GM23338 (cell line): Measurements from ENCODE around the gene EBNA1BP2. TPM values are rescaled to one million over a fixed set of nuclear protein-coding genes. Genes with fewer than 3 reads are reported as not detected.

Experiments used
- ATAC-seq: fragments of 200-7000 bp; cut with Tn5 transposase; 3 replicates; pipeline ENCODE4 v1.9.1; 2020
- DNase-seq: peaks from one replicate; pipeline ENCODE4 v3.0.0-alpha.2; 2015; ENCODE audit warnings: low spot score
- H2AFZ ChIP-seq: fragments of 200-600 bp; sonication (generic); 2 replicates; pipeline ENCODE4 v1.8.0; 2016; ENCODE audit warnings: antibody characterized with exemption, mild to moderate bottlenecking, moderate library complexity
- H3F3A ChIP-seq: fragments of 200-600 bp; sonication (generic); replicated peaks from 2 replicates; pipeline ENCODE4 v1.8.0; 2017; ENCODE audit warnings: antibody characterized with exemption, mixed run types, low read depth
- H3K27ac ChIP-seq: fragments of 200-600 bp; sonication (generic); 2 replicates; pipeline ENCODE4 v1.6.1; 2016; ENCODE audit warnings: low read depth
- H3K27me3 ChIP-seq: fragments of 200-600 bp; sonication (generic); 2 replicates; pipeline ENCODE4 v1.8.0; 2016; ENCODE audit warnings: mild to moderate bottlenecking, mixed run types, moderate library complexity; ENCODE audit not compliant: insufficient read depth
- H3K36me3 ChIP-seq: fragments of 200-600 bp; sonication (generic); 2 replicates; pipeline ENCODE4 v1.8.0; 2016; ENCODE audit warnings: mild to moderate bottlenecking; ENCODE audit not compliant: insufficient read depth
- H3K4me1 ChIP-seq: fragments of 200-600 bp; sonication (generic); 2 replicates; pipeline ENCODE4 v1.8.0; 2016; ENCODE audit warnings: mild to moderate bottlenecking, moderate library complexity; ENCODE audit not compliant: insufficient read depth
- H3K4me2 ChIP-seq: fragments of 200-600 bp; sonication (generic); 2 replicates; pipeline ENCODE4 v1.7.1; 2017; ENCODE audit warnings: mixed run types
- H3K4me3 ChIP-seq: fragments of 200-600 bp; sonication (generic); 2 replicates; pipeline ENCODE4 v1.6.1; 2016; ENCODE audit warnings: mixed run types
- H3K79me2 ChIP-seq: fragments of 200-600 bp; sonication (generic); replicated peaks from 2 replicates; pipeline ENCODE4 v1.8.0; 2017; ENCODE audit warnings: mild to moderate bottlenecking; ENCODE audit not compliant: insufficient read depth
- H3K9me2 ChIP-seq: fragments of 200-600 bp; sonication (generic); 2 replicates; pipeline ENCODE4 v1.8.0; 2017; ENCODE audit not compliant: insufficient read depth
- H4K20me1 ChIP-seq: fragments of 200-600 bp; sonication (generic); replicated peaks from 2 replicates; pipeline ENCODE4 v1.8.0; 2017; ENCODE audit warnings: mild to moderate bottlenecking; ENCODE audit not compliant: insufficient read depth
- H3K27ac Mint-ChIP-seq: 2 replicates; pipeline ENCODE4 v1.8.0; 2020; ENCODE audit warnings: inconsistent platforms, mild to moderate bottlenecking, moderate library complexity, mixed read lengths
- H3K27me3 Mint-ChIP-seq: 3 replicates; pipeline ENCODE4 v1.8.0; 2022; ENCODE audit warnings: low read depth, mild to moderate bottlenecking, moderate library complexity, mixed read lengths, inconsistent platforms; ENCODE audit not compliant: insufficient read depth, poor library complexity
- H3K36me3 Mint-ChIP-seq: 3 replicates; pipeline ENCODE4 v1.8.0; 2021; ENCODE audit warnings: low read depth, mild to moderate bottlenecking, inconsistent platforms, moderate library complexity, mixed read lengths
- H3K4me1 Mint-ChIP-seq: 3 replicates; pipeline ENCODE4 v1.8.0; 2020; ENCODE audit warnings: mild to moderate bottlenecking, inconsistent platforms, mixed read lengths
- H3K4me3 Mint-ChIP-seq: 3 replicates; pipeline ENCODE4 v1.8.0; 2021; ENCODE audit warnings: moderate library complexity, mild to moderate bottlenecking, inconsistent platforms, mixed read lengths
- H3K9me3 Mint-ChIP-seq: 3 replicates; pipeline ENCODE4 v1.8.0; 2020; ENCODE audit warnings: moderate library complexity, mild to moderate bottlenecking, inconsistent platforms, mixed read lengths
- CREB1 ChIP-seq: fragments of 250-450 bp; sonication (Bioruptor Pico); IDR thresholded peaks from 2 replicates; pipeline ENCODE4 v1.5.0; 2020; ENCODE audit warnings: low read depth, mild to moderate bottlenecking, moderate library complexity
- EZH2 ChIP-seq: fragments of 200-600 bp; sonication (generic); IDR thresholded peaks from one replicate; pipeline ENCODE4 v1.8.0; 2017; ENCODE audit warnings: antibody characterized with exemption, mild to moderate bottlenecking, low read depth; ENCODE audit not compliant: unreplicated experiment
- EZH2phosphoT487 ChIP-seq: fragments of 200-600 bp; sonication (generic); IDR thresholded peaks from one replicate; pipeline ENCODE4 v1.8.1; 2018; ENCODE audit warnings: antibody characterized with exemption; ENCODE audit not compliant: unreplicated experiment
- JUNB ChIP-seq: IDR thresholded peaks from one replicate; pipeline ENCODE4 v1.6.1; 2016; ENCODE audit warnings: antibody characterized with exemption; ENCODE audit not compliant: unreplicated experiment
- NANOG ChIP-seq: IDR thresholded peaks from 2 replicates; pipeline ENCODE4 v1.6.1; 2016; ENCODE audit warnings: antibody characterized with exemption, borderline replicate concordance
- POLR2AphosphoS5 ChIP-seq: IDR thresholded peaks from 2 replicates; pipeline ENCODE4 v1.6.1; 2016; ENCODE audit warnings: antibody characterized with exemption, low read depth
- STAT1 ChIP-seq: IDR thresholded peaks from one replicate; pipeline ENCODE4 v1.6.1; 2016; ENCODE audit warnings: antibody characterized with exemption; ENCODE audit not compliant: unreplicated experiment
- ZNF114 ChIP-seq: fragments of 250-450 bp; sonication (Bioruptor Pico); IDR thresholded peaks from 2 replicates; pipeline ENCODE4 v1.5.0; 2020; ENCODE audit warnings: mild to moderate bottlenecking, moderate library complexity
- ZNF331 ChIP-seq: fragments of 250-450 bp; sonication (Bioruptor Pico); IDR thresholded peaks from 2 replicates; pipeline ENCODE4 v1.5.0; 2020; ENCODE audit warnings: low read depth, mild to moderate bottlenecking, moderate library complexity
- polyA plus RNA-seq: library from polyadenylated mRNA; unstranded; fragments of >200 nt; fragmentation: Nextera tagmentation; extraction: Ambion mirVana; gene quantifications from 2 replicates; pipeline ENCODE4 v1.2.1, GENCODE V29; 2016
- total RNA-seq: library from RNA; depleted of rRNA; stranded (reverse); fragments of >200 nt; shearing (Covaris generic); gene quantifications from 2 replicates; pipeline ENCODE4 v1.2.3, GENCODE V29; 2014
- TF ChIP-seq, protein P1 (sequence below): IDR thresholded peaks from one replicate; pipeline ENCODE4 v1.6.1; 2018; ENCODE audit warnings: antibody characterized with exemption; ENCODE audit not compliant: unreplicated experiment
- TF ChIP-seq, protein P2 (sequence below), 2 experiments: fragments of 200-600 bp in 1 of 2; sonication (generic) in 1 of 2; conservative IDR thresholded peaks; 2 replicates each; pipeline versions ENCODE4 v1.5.1 to v1.6.1; 2016 to 2017; ENCODE audit warnings: antibody characterized with exemption in 2 of 2, low read depth in 2 of 2, mild to moderate bottlenecking in 2 of 2, moderate library complexity in 1 of 2
- TF ChIP-seq, protein P3 (sequence below): fragments of 250-450 bp; sonication (Bioruptor Pico); IDR thresholded peaks from 2 replicates; pipeline ENCODE4 v1.5.0; 2020; ENCODE audit warnings: mild to moderate bottlenecking, moderate library complexity

EBNA1BP2 gene
- total and polyA plus RNA-seq, 2 experiments from 2014 or later = 130 to 249 TPM

DNA sequence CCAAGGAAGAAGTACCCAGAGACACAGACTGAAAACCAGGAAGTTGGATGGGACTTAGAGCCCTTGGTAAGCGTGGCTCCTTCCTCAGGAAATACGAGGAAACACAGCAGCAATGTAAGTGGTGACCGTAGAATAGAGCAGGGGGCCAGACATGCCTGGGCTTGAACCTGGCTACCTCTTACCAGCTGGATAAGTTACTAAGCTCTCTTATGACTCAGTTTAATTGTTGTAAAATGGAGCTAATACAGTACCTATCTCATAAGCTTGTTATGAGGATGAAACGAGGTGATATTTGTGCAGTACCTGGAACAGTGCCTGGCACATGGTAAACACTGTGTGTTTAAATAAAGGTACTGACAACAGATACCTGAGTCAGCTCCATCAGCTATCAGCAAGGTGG, 19.2 kb downstream of the EBNA1BP2 start (continued):
- TF ChIP-seq JUNB = no peak
- no peak for TF ChIP-seq ZNF114 (CRISPR knock-in tag)
- TF ChIP-seq CREB1 (CRISPR knock-in tag) = no peak
- TF ChIP-seq STAT1 = no peak
- TF ChIP-seq, protein P1, sequence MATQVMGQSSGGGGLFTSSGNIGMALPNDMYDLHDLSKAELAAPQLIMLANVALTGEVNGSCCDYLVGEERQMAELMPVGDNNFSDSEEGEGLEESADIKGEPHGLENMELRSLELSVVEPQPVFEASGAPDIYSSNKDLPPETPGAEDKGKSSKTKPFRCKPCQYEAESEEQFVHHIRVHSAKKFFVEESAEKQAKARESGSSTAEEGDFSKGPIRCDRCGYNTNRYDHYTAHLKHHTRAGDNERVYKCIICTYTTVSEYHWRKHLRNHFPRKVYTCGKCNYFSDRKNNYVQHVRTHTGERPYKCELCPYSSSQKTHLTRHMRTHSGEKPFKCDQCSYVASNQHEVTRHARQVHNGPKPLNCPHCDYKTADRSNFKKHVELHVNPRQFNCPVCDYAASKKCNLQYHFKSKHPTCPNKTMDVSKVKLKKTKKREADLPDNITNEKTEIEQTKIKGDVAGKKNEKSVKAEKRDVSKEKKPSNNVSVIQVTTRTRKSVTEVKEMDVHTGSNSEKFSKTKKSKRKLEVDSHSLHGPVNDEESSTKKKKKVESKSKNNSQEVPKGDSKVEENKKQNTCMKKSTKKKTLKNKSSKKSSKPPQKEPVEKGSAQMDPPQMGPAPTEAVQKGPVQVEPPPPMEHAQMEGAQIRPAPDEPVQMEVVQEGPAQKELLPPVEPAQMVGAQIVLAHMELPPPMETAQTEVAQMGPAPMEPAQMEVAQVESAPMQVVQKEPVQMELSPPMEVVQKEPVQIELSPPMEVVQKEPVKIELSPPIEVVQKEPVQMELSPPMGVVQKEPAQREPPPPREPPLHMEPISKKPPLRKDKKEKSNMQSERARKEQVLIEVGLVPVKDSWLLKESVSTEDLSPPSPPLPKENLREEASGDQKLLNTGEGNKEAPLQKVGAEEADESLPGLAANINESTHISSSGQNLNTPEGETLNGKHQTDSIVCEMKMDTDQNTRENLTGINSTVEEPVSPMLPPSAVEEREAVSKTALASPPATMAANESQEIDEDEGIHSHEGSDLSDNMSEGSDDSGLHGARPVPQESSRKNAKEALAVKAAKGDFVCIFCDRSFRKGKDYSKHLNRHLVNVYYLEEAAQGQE = no peak
- TF ChIP-seq POLR2AphosphoS5 = no peak
- TF ChIP-seq, protein P2, sequence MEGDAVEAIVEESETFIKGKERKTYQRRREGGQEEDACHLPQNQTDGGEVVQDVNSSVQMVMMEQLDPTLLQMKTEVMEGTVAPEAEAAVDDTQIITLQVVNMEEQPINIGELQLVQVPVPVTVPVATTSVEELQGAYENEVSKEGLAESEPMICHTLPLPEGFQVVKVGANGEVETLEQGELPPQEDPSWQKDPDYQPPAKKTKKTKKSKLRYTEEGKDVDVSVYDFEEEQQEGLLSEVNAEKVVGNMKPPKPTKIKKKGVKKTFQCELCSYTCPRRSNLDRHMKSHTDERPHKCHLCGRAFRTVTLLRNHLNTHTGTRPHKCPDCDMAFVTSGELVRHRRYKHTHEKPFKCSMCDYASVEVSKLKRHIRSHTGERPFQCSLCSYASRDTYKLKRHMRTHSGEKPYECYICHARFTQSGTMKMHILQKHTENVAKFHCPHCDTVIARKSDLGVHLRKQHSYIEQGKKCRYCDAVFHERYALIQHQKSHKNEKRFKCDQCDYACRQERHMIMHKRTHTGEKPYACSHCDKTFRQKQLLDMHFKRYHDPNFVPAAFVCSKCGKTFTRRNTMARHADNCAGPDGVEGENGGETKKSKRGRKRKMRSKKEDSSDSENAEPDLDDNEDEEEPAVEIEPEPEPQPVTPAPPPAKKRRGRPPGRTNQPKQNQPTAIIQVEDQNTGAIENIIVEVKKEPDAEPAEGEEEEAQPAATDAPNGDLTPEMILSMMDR (conservative IDR thresholded peaks at IDR 0.05; ENCODE audit: low read depth in 2 of 2) = no peak
- no peak for TF ChIP-seq EZH2phosphoT487
- no peak for TF ChIP-seq ZNF331 (CRISPR knock-in tag)
- no peak for TF ChIP-seq NANOG
- TF ChIP-seq EZH2 = no peak

GRCh38 chr1:43149889-43150288, 22.2 kb downstream of the EBNA1BP2 start:
- ATAC-seq (no peak), DNase-seq (no peak)
- no peak overlapping the region for H3K27ac Mint-ChIP-seq

More at GRCh38 chr1:43149889-43150288, 22.2 kb downstream of the EBNA1BP2 start:
- Histone ChIP-seq H3K27me3 (no peaks in the 10 kb centered on the region), H3K36me3 (no peaks in the 10 kb centered on the region), H3K27ac (no peak overlapping the region), H3K4me3 (no peak overlapping the region), H2AFZ (no peak overlapping the region), H3K79me2 (no peaks in the 10 kb centered on the region), H3K9me2 (peaks cover 10% of the 10 kb centered on the region; the same call in 1 of the 2 replicates), H4K20me1 (no peaks in the 10 kb centered on the region), H3F3A (no peaks in the 10 kb centered on the region), H3K4me2 (no peak overlapping the region), H3K4me1 (peaks cover 11% of the 10 kb centered on the region)
- peaks cover 17% of the 10 kb centered on the region for H3K4me1 Mint-ChIP-seq
- H3K27me3 Mint-ChIP-seq = peaks cover 5% of the 10 kb centered on the region
- H3K4me3 Mint-ChIP-seq = no peak overlapping the region
- H3K36me3 Mint-ChIP-seq = no peaks in the 10 kb centered on the region
- TF ChIP-seq, protein P3, sequence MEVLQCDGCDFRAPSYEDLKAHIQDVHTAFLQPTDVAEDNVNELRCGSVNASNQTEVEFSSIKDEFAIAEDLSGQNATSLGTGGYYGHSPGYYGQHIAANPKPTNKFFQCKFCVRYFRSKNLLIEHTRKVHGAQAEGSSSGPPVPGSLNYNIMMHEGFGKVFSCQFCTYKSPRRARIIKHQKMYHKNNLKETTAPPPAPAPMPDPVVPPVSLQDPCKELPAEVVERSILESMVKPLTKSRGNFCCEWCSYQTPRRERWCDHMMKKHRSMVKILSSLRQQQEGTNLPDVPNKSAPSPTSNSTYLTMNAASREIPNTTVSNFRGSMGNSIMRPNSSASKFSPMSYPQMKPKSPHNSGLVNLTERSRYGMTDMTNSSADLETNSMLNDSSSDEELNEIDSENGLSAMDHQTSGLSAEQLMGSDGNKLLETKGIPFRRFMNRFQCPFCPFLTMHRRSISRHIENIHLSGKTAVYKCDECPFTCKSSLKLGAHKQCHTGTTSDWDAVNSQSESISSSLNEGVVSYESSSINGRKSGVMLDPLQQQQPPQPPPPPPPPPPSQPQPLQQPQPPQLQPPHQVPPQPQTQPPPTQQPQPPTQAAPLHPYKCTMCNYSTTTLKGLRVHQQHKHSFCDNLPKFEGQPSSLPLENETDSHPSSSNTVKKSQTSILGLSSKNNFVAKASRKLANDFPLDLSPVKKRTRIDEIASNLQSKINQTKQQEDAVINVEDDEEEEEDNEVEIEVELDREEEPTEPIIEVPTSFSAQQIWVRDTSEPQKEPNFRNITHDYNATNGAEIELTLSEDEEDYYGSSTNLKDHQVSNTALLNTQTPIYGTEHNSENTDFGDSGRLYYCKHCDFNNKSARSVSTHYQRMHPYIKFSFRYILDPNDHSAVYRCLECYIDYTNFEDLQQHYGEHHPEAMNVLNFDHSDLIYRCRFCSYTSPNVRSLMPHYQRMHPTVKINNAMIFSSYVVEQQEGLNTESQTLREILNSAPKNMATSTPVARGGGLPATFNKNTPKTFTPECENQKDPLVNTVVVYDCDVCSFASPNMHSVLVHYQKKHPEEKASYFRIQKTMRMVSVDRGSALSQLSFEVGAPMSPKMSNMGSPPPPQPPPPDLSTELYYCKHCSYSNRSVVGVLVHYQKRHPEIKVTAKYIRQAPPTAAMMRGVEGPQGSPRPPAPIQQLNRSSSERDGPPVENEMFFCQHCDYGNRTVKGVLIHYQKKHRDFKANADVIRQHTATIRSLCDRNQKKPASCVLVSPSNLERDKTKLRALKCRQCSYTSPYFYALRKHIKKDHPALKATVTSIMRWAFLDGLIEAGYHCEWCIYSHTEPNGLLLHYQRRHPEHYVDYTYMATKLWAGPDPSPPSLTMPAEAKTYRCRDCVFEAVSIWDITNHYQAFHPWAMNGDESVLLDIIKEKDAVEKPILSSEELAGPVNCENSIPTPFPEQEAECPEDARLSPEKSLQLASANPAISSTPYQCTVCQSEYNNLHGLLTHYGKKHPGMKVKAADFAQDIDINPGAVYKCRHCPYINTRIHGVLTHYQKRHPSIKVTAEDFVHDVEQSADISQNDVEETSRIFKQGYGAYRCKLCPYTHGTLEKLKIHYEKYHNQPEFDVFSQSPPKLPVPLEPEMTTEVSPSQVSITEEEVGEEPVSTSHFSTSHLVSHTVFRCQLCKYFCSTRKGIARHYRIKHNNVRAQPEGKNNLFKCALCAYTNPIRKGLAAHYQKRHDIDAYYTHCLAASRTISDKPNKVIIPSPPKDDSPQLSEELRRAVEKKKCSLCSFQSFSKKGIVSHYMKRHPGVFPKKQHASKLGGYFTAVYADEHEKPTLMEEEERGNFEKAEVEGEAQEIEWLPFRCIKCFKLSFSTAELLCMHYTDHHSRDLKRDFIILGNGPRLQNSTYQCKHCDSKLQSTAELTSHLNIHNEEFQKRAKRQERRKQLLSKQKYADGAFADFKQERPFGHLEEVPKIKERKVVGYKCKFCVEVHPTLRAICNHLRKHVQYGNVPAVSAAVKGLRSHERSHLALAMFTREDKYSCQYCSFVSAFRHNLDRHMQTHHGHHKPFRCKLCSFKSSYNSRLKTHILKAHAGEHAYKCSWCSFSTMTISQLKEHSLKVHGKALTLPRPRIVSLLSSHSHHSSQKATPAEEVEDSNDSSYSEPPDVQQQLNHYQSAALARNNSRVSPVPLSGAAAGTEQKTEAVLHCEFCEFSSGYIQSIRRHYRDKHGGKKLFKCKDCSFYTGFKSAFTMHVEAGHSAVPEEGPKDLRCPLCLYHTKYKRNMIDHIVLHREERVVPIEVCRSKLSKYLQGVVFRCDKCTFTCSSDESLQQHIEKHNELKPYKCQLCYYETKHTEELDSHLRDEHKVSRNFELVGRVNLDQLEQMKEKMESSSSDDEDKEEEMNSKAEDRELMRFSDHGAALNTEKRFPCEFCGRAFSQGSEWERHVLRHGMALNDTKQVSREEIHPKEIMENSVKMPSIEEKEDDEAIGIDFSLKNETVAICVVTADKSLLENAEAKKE = no peak
- H3K9me3 Mint-ChIP-seq = no peaks in the 10 kb centered on the region
